HCT116 (cell line): Measurements from ENCODE around the gene ARMH3. TPM values are rescaled to one million over a fixed set of nuclear protein-coding genes. Genes with fewer than 3 reads are reported as not detected.

ENCODE experiments used
- ATAC-seq: fragments of 200-7000 bp; cut with Tn5 transposase; 2 replicates; pipeline ENCODE4 v1.9.1; 2020; ENCODE audit warnings: mild to moderate bottlenecking, moderate library complexity
- BruUV-seq: library from RNA; stranded (reverse); fragments of 400-500 nt; replicated peaks from 2 replicates; lab custom pipeline; 2021; lab: Mats Ljungman, UMichigan
- CTCF ChIA-PET: fragments of 300-600 bp; sonication (Branson Sonifier 250); formaldehyde crosslinking; loops from one replicate; lab custom pipeline; 2021; ENCODE audit warnings: antibody characterized with exemption; lab: Charles Lee
- POLR2A ChIA-PET: fragments of 300-600, 350-600 bp; sonication (Branson Sonifier 250); formaldehyde crosslinking; loops from one replicate; lab custom pipeline; 2021; ENCODE audit warnings: antibody characterized with exemption; lab: Charles Lee
- RAD21 ChIA-PET, 2 experiments: fragments of 300-600 bp; sonication (Branson Sonifier 250); formaldehyde crosslinking; loops; one replicate each; lab custom pipeline; 2023; ENCODE audit warnings: low total read pairs in 2 of 2; ENCODE audit not compliant: uncharacterized antibody in 2 of 2, unreplicated experiment in 2 of 2, low non-redundant PET in 1 of 2; lab: Charles Lee
- DNase-seq: peaks from one replicate; pipeline ENCODE4 v3.0.0-alpha.2; 2010; ENCODE audit warnings: low read depth, low spot score
- H2AFZ ChIP-seq: fragments of 200-600 bp; shearing (Covaris generic), sonication (generic); 2 replicates; pipeline ENCODE4 v1.6.1; 2017; ENCODE audit warnings: low read depth, mixed run types, mixed read lengths, antibody characterized with exemption, low read length; ENCODE audit not compliant: poor library complexity, severe bottlenecking
- H3K27ac ChIP-seq: 2 replicates; pipeline ENCODE4 v1.5.1; 2012; ENCODE audit warnings: low read depth, low read length
- H3K27me3 ChIP-seq: fragments of 200-600 bp; sonication (generic); 2 replicates; pipeline ENCODE4 v1.6.1; 2016; ENCODE audit warnings: mixed run types, low read length, mixed read lengths; ENCODE audit not compliant: insufficient read depth
- H3K36me3 ChIP-seq, 2 experiments: fragments of 200-500 bp in 1 of 2; fragments of 200-600 bp in 1 of 2; sonication (Bioruptor generic) in 1 of 2; sonication (generic) in 1 of 2; 2 replicates each; pipeline versions ENCODE4 v1.5.1 to v1.6.1; 2014 to 2016; ENCODE audit warnings: low read length in 2 of 2, inconsistent platforms in 1 of 2, mixed read lengths in 1 of 2, mixed run types in 1 of 2; ENCODE audit not compliant: insufficient read depth in 2 of 2, control insufficient read depth in 1 of 2
- H3K4me1 ChIP-seq, 2 experiments: fragments of 200-600 bp in 1 of 2; sonication (generic) in 1 of 2; 2 replicates each; pipeline versions ENCODE4 v1.5.1 to v1.6.1; 2012 to 2017; ENCODE audit warnings: low read length in 2 of 2, inconsistent platforms in 1 of 2, mild to moderate bottlenecking in 1 of 2, mixed read lengths in 1 of 2, mixed run types in 1 of 2, moderate library complexity in 1 of 2; ENCODE audit not compliant: insufficient read depth in 2 of 2, control insufficient read depth in 1 of 2
- H3K4me2 ChIP-seq: fragments of 200-600 bp; sonication (generic); 2 replicates; pipeline ENCODE4 v1.6.1; 2017; ENCODE audit warnings: mixed run types, low read length, mixed read lengths
- H3K4me3 ChIP-seq, 2 experiments: fragments of 200-600 bp in 1 of 2; sonication (generic) in 1 of 2; replicated peaks in 1 of 2; 2 replicates each; pipeline ENCODE4 v1.5.1; 2011 to 2016; ENCODE audit warnings: low read length in 2 of 2, control low read depth in 1 of 2, low read depth in 1 of 2, mild to moderate bottlenecking in 1 of 2, mixed read lengths in 1 of 2, mixed run types in 1 of 2
- H3K79me2 ChIP-seq: fragments of 200-600 bp; sonication (generic); 2 replicates; pipeline ENCODE4 v1.6.1; 2017; ENCODE audit warnings: mild to moderate bottlenecking, mixed run types, low read length, moderate library complexity, mixed read lengths; ENCODE audit not compliant: insufficient read depth
- H3K9ac ChIP-seq: fragments of 200-600 bp; sonication (generic); 2 replicates; pipeline ENCODE4 v1.6.1; 2016; ENCODE audit warnings: low read length, mixed read lengths
- H3K9me2 ChIP-seq: fragments of 200-600 bp; sonication (generic), shearing (Covaris generic); 2 replicates; pipeline ENCODE4 v1.6.1; 2017; ENCODE audit warnings: mixed run types, mild to moderate bottlenecking, moderate library complexity; ENCODE audit not compliant: insufficient read depth
- H3K9me3 ChIP-seq, 2 experiments: fragments of 200-500 bp in 1 of 2; fragments of 200-600 bp in 1 of 2; sonication (Bioruptor generic) in 1 of 2; sonication (generic) in 1 of 2; 2 replicates each; pipeline ENCODE4 v1.6.1; 2014 to 2017; ENCODE audit warnings: low read length in 2 of 2, mixed read lengths in 2 of 2, inconsistent platforms in 1 of 2, low read depth in 1 of 2, mild to moderate bottlenecking in 1 of 2, mixed run types in 1 of 2, moderate library complexity in 1 of 2; ENCODE audit not compliant: control insufficient read depth in 1 of 2, insufficient read depth in 1 of 2
- H4K20me1 ChIP-seq: fragments of 200-600 bp; sonication (generic), shearing (Covaris generic); 2 replicates; pipeline ENCODE4 v1.6.1; 2017; ENCODE audit warnings: mixed run types, mild to moderate bottlenecking, moderate library complexity; ENCODE audit not compliant: insufficient read depth
- CEBPB ChIP-seq: IDR thresholded peaks from 2 replicates; pipeline ENCODE4 v1.6.1; 2012; ENCODE audit warnings: low read depth
- ELF1 ChIP-seq: IDR thresholded peaks from 2 replicates; pipeline ENCODE4 v1.6.1; 2012; ENCODE audit warnings: low read depth, borderline replicate concordance
- EZH2 ChIP-seq: fragments of 200-600 bp; sonication (generic); IDR thresholded peaks from 2 replicates; pipeline ENCODE4 v1.6.1; 2017; ENCODE audit warnings: antibody characterized with exemption, mixed run types
- POLR2A ChIP-seq: IDR thresholded peaks from 2 replicates; pipeline ENCODE4 v1.7.0; 2011; ENCODE audit warnings: borderline replicate concordance; ENCODE audit not compliant: insufficient read depth, insufficient read length; ENCODE audit errors: extremely low read depth
- POLR2AphosphoS5 ChIP-seq: IDR thresholded peaks from 2 replicates; pipeline ENCODE4 v1.6.1; 2011; ENCODE audit warnings: mild to moderate bottlenecking, low read depth, low read length, moderate library complexity
- RAD21 ChIP-seq: IDR thresholded peaks from 2 replicates; pipeline ENCODE4 v1.6.1; 2012; ENCODE audit warnings: low read depth, mild to moderate bottlenecking
- SIN3A ChIP-seq: IDR thresholded peaks from 2 replicates; pipeline ENCODE4 v1.6.1; 2012; ENCODE audit warnings: low read depth
- SRF ChIP-seq: IDR thresholded peaks from 2 replicates; pipeline ENCODE4 v1.6.1; 2012; ENCODE audit warnings: low read depth
- ZFX ChIP-seq: fragments of 450-650 bp; IDR thresholded peaks from 2 replicates; pipeline ENCODE4 v1.6.1; 2017
- ZNF274 ChIP-seq: fragments of 200-500 bp; sonication (Bioruptor generic); IDR thresholded peaks from 2 replicates; pipeline ENCODE4 v1.6.1; 2014; ENCODE audit warnings: mild to moderate bottlenecking, low read depth, low read length, inconsistent platforms
- intact Hi-C: fragments of 100-400 bp; cut with micrococcal nuclease; formaldehyde crosslinking; loops from 2 replicates; pipeline ENCODE4 v1.10.0; 2022
- total RNA-seq: library from RNA; stranded (reverse); gene quantifications from one replicate; pipeline ENCODE4 v1.2.1, GENCODE V29; 2021; ENCODE audit not compliant: unreplicated experiment
- TF ChIP-seq, protein P1 (sequence below): IDR thresholded peaks from 2 replicates; pipeline ENCODE4 v1.6.1; 2012
- TF ChIP-seq, protein P2 (sequence below): IDR thresholded peaks from 2 replicates; pipeline ENCODE4 v1.6.1; 2012

The ARMH3 gene
- total RNA-seq, 1 experiment from 2014 or later: 30.4 TPM

DNA sequence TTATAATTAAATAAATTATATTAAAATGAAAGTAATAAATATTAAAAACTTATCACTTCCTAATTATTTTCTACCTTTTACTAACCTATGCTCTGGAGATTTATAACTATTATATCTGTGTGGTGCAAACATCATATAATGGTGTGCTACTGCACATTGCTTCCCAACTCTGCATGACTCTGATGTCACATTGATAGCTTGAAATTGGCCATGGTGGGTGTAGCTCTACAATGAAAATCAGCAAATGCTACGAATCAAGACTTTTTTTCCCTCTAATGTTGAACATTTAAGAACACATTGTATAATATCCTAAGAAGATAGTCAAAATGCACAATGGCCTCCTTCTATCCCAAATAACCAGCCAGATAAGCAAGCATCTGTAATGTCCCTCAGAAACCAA, 99.1 kb downstream of the ARMH3 start:
- no TSS peak for BruUV-seq
- H2AFZ ChIP-seq: no peak overlapping the region
- CTCF ChIA-PET: interaction anchor here (0.8 kb wide), 1 partner anchor 15 kb away, joined by 3 read pairs; no protein-coding TSS in a partner anchor
- H3K4me2 ChIP-seq: no peak overlapping the region
- no peaks in the 10 kb centered on the region for H3K4me1 ChIP-seq
- H3K9me3 ChIP-seq: no peaks in the 10 kb centered on the region
- no peaks in the 10 kb centered on the region for H4K20me1 ChIP-seq
- DNase-seq: no peak
- H3K79me2 ChIP-seq: no peaks in the 10 kb centered on the region
- peaks cover 0 to 9% of the 10 kb centered on the region in 2 experiments; a peak in 1 of 4 replicates for H3K36me3 ChIP-seq
- RAD21 ChIA-PET: no interaction called here
- intact Hi-C loops: no loop called here
- no peak overlapping the region for H3K9ac ChIP-seq
- H3K27ac ChIP-seq: no peak overlapping the region
- ATAC-seq: no peak
- H3K4me3 ChIP-seq: no peak overlapping the region
- POLR2A ChIA-PET: interaction anchor here (0.6 to 1.2 kb wide), 2 partner anchors 9 to 33 kb away, joined by 3 to 5 read pairs; no protein-coding TSS in a partner anchor
- H3K27me3 ChIP-seq: no peaks in the 10 kb centered on the region
- TF ChIP-seq, protein P1, sequence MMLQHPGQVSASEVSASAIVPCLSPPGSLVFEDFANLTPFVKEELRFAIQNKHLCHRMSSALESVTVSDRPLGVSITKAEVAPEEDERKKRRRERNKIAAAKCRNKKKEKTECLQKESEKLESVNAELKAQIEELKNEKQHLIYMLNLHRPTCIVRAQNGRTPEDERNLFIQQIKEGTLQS: no peak
- TF ChIP-seq POLR2A (no peak), ELF1 (no peak), ZNF274 (no peak)
- TF ChIP-seq, protein P2, sequence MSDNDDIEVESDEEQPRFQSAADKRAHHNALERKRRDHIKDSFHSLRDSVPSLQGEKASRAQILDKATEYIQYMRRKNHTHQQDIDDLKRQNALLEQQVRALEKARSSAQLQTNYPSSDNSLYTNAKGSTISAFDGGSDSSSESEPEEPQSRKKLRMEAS: no peak
- H3K9me2 ChIP-seq: no peaks in the 10 kb centered on the region

DNA sequence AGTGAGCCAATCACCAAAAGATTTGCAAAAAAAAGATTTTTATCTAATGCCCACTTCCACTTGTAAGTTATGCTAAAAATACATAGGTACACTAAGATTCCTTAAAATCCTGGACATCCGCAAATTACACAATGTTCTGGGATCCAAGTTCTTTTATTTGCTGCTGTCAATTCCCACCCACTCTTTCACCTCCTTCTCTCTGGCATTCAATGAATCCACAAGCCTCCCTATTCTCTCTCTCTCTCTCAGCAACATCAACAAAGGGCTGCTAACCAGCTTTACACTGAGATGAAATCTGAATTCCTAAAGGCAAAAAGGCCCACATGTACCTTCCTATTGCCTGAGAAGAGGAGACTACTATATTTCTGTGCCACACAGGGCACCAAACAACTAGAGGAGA, 99.9 kb downstream of the ARMH3 start:
- H3K79me2 ChIP-seq: no peaks in the 10 kb centered on the region

More for the DNA sequence above, 99.9 kb downstream of the ARMH3 start:
- intact Hi-C loops: no loop called here
- no peaks in the 10 kb centered on the region for H3K9me2 ChIP-seq
- no peak overlapping the region for H3K27ac ChIP-seq
- BruUV-seq: no TSS peak
- no peak for DNase-seq
- no peak overlapping the region for H3K4me2 ChIP-seq
- no peaks in the 10 kb centered on the region for H3K27me3 ChIP-seq
- no peaks in the 10 kb centered on the region for H4K20me1 ChIP-seq
- H3K36me3 ChIP-seq: peaks cover 0 to 9% of the 10 kb centered on the region in 2 experiments; a peak in 1 of 4 replicates
- ATAC-seq: no peak
- H3K4me3 ChIP-seq: no peak overlapping the region
- H3K9me3 ChIP-seq: no peaks in the 10 kb centered on the region
- TF ChIP-seq RAD21 (no peak), ZFX (no peak), POLR2A (no peak), POLR2AphosphoS5 (no peak), CEBPB (no peak), SIN3A (no peak), EZH2 (no peak), SRF (no peak)
- TF ChIP-seq, protein P2: no peak
- H3K9ac ChIP-seq: no peak overlapping the region
- POLR2A ChIA-PET: no interaction called here
- no peak overlapping the region for H2AFZ ChIP-seq
- H3K4me1 ChIP-seq: no peaks in the 10 kb centered on the region
- CTCF ChIA-PET: interaction anchor here (0.8 kb wide), 1 partner anchor 16 kb away, joined by 3 read pairs; no protein-coding TSS in a partner anchor
- RAD21 ChIA-PET: no interaction called here
